HG02870 (cell line): Measurements from ENCODE around the gene ARMC5.
"Not testable (repeated sequence)": the region's sequence is repeated elsewhere in the genome, so short reads cannot be mapped to it uniquely, and the experiment has no call there.

ENCODE experiments used
- ATAC-seq: cut with Tn5 transposase; IDR thresholded peaks from one replicate; pipeline ENCODE4 v1.9.1; 2021; ENCODE audit warnings: mild to moderate bottlenecking, moderate library complexity; ENCODE audit not compliant: unreplicated experiment

The ARMC5 gene

GRCh38 chr16:31493506-31494125 lies 34.3 kb downstream of the ARMC5 start:
- ATAC-seq = no peak

DNA sequence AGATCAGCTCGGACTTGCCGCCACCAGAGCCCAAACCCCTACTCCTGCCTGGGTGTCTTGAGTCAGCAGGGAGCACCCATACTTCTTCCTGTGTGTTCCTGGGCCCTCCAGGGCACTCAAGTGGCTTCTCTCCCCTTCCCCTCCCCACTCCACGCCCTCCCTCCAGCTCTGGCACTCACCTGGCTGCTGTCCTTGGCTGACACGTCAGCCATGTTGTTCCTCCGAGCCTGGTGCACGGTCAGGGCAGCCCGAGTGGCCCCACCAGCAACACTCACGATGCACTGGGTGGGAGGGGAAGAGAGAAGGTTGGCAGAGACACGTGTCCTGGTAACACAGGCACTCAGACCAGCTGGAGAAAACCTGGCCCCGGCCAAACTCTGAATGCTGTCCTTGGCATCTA lies 37.4 kb downstream of the ARMC5 start:
- ATAC-seq = no peak

DNA sequence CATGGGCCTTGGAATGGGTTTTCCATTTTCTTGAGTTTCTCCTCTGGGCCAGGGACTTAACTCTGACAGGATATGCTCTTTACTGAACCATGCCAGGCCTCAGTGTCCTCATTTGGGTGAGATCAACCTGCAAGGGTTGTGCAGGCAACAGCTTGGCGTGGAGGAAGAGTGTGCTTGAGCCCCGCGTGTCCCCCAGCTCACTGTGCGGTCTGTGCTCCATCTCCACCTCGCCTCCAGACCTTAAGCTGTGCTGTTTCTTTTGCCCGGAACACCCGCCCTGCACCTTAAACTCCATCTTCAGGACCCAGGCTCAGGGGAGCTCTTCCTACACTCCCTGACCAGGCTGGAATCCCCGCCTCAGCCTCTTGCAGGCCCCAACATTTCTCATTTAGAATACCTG lies 39.2 kb downstream of the ARMC5 start:
- ATAC-seq = no peak

GRCh38 chr16:31499928-31500327 lies 40.6 kb downstream of the ARMC5 start:
- no peak for ATAC-seq

DNA sequence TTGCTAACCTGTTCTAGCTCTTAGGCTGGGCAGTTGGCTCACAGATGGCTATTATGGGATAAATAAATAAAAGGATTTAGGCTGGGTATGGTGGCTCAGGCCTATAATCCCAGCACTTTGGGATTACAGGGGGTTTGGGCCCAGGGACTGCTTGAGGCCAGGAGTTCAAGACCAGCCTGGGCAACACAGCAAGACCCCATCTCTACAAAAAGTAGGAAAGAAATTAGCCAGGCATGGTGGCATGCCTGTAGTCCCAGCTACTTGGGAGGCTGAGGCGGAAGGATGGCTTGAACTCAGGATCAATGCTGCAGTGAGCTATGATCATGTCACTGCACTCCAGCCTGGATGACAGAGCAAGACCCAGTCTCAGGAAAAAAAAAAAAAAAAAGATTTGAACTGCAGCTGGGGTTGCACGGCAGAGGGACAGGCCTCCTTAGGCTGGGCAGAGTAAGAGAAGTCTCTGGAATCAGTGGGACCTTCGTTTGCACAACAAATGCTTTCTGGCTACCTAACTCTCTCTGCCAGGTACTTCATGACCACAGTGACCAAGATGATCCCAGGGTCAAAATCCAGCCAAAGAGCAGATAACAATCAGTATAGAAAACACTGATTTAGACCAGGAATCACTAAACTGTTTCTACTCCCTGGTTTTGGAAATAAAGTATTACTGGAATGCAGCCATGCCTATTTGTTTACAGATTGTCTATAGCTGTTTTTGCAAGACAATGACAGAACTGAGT lies 42.1 kb downstream of the ARMC5 start:
- no peak for ATAC-seq

DNA sequence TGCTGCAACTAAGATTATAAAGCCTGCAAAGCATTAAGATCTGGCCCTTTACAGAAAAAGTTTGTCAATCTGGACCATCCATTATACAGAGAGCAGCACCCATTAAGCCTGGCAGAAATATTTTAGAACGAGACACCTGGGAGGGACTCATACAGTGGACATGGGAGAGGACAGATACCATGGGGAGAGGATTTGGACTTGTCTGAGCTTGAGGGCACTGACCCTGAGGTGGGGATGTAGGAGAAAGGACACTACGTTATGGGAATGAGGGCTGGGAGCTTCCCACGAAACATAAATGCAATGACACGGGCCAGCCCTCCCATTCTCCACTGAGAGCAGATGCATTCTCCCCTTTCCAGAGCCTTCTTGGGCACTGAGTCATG lies 42.7 kb downstream of the ARMC5 start:
- ATAC-seq = no peak

GRCh38 chr16:31502981-31503380 lies 43.7 kb downstream of the ARMC5 start:
- no peak for ATAC-seq

DNA sequence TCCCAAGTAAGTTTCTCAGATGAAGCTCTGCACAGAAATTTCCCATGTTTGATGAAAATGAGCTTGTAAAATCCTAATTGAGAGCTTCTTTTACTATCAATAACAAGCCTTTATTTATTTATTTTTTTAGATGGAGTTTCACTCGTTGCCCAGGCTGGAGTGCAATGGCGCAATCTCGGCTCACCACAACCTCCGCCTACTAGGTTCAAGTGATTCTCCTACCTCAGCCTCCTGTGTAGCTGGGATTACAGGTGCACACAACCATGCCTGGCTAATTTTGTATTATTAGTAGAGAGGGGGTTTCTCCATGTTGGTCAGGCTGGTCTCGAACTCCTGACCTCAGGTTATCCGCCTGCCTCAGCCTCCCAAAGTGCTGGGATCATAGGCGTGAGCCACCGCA lies 44.3 kb downstream of the ARMC5 start:
- not testable (repeated sequence) for ATAC-seq

DNA sequence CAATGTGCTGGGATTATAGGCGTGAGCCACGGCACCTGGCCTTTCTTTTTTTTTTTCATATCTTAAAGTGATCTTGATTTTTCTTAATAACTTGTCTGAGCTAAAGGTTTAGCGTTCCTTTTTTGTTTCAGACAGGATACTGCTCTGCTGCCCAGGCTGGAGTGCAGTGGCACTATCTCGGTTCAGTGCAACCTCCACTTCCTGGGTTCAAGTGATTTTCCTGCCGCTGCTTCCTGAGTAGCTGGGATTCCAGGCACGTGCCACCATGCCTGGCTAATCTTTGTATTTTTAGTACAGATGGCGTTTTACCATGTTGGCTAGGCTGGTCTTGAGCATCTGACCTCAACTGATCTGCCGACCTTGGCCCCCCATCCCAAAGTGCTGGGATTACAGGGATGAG lies 44.9 kb downstream of the ARMC5 start:
- ATAC-seq = no peak

- ATAC-seq = peak; percentile 72
Measured at GRCh38 chr16:31505483-31505882, 46.2 kb downstream of the ARMC5 start.

DNA sequence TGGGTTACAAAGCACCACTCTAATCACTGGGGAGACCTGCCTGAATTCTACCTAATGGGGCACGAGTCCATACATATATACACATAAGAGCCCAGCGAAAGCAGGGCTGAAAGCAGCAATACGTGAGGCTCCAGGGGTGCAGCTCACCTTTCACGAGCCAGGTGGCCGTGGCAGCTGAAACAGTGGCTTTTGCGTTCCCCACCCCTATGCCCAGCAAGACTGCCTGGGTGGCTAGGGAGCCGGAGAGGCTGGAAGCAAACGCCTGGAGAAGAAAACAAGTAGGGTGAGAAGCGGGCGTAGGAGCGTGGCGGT lies 48.3 kb downstream of the ARMC5 start:
- ATAC-seq = no peak

DNA sequence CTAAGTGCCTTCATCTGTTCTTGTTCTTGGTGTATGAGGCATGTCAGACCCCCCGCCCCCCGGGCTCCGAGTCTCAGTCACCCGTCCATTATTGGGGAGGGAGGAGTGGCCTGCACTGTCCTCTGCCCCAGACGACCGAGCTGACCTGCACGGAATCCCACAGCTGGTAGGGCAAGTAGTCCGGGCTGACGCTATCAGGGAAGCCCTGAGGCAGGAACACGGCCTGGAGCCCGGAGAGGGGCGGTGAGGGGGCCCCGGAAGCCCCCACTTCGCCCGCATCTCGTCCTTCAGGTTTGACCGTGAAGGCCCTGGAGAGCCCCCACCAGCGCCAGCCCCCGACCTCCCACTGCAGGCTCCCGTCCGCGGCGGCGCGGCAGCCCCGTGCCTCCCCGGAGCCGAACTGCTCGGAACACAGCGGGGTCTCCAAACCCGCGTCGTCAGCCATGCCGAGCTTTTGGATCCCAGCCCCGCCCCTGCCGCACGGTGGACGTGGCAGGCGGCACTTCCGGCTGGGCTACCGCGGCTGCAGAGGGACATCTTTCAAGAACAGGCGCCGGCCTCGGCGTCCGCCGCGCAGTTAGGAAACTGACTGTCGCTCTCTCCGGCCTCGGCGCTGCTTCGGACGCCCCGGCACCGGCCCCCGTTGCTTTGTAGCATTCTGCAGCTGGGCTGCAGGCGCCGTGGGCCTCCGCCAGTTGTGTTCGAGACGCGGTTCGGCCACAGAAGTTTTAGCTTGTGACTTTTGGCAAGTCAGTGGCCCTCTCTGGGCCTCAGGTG lies 48.8 kb downstream of the ARMC5 start, which contains the start of gene RUSF1:
RUSF1 (minus strand) TSS at position 463 of the 777 bp plus-strand sequence; CDS start at position 445, 18 bp downstream.
- peak; percentile 61 for ATAC-seq

DNA sequence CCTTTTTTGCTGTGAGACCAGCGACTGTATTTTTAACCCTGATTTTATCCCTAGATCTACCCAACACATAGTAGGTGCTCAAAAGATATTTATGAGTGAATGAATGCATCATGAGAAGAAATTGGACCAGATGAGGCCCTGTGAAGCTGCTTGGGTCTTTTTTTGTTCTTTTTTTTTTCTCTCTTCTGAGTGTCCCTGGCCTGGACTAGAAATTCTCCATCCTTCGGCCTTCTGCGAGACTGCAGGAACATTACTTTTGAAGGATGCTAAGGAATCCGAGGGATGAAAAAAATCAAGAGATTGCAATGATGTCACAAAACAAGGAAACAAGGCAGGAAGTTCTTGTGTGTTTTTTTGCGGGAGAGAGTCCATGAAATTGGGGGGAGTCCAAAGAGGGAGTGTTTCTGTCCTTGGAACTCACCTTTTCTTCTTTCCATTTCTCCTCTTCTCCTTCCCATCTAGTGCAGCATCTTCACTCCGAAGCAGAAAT lies 49.5 kb downstream of the ARMC5 start:
- ATAC-seq = no peak

- ATAC-seq = no peak
Measured at GRCh38 chr16:31513126-31513525, 53.8 kb downstream of the ARMC5 start.

- no peak for ATAC-seq
Measured at GRCh38 chr16:31513884-31514283, 54.6 kb downstream of the ARMC5 start.
